Smooth muscle cell (in vitro differentiated cells): ENCODE results near the gene COMMD1. TPM values are rescaled to one million over a fixed set of nuclear protein-coding genes. Genes with fewer than 3 reads are reported as not detected.
"Not testable (repeated sequence)": the region's sequence is repeated elsewhere in the genome, so short reads cannot be mapped to it uniquely, and the experiment has no call there.

Experiments
- DNase-seq: peaks from one replicate; lab custom pipeline; 2025; ENCODE audit not compliant: unreplicated experiment; lab: John Stamatoyannopoulos, UW
- H2AFZ ChIP-seq: fragments of 200-600 bp; sonication (generic); 2 replicates; pipeline ENCODE4 v1.6.0; 2016; ENCODE audit warnings: antibody characterized with exemption, low read depth, mild to moderate bottlenecking
- H3F3A ChIP-seq: fragments of 200-600 bp; sonication (generic); 2 replicates; pipeline ENCODE4 v1.6.0; 2017; ENCODE audit warnings: antibody characterized with exemption, low read depth
- H3K27ac ChIP-seq: fragments of 200-600 bp; sonication (generic); 2 replicates; pipeline ENCODE4 v1.5.1; 2016; ENCODE audit warnings: low read depth, mild to moderate bottlenecking
- H3K27me3 ChIP-seq: fragments of 200-600 bp; sonication (generic); 2 replicates; pipeline ENCODE4 v1.6.1; 2016; ENCODE audit warnings: low read depth, mild to moderate bottlenecking
- H3K36me3 ChIP-seq: fragments of 200-600 bp; sonication (generic); 2 replicates; pipeline ENCODE4 v1.5.1; 2016; ENCODE audit warnings: low read depth
- H3K4me1 ChIP-seq: fragments of 200-600 bp; sonication (generic); 2 replicates; pipeline ENCODE4 v1.5.1; 2016; ENCODE audit warnings: low read depth
- H3K4me2 ChIP-seq: fragments of 200-600 bp; sonication (generic); 2 replicates; pipeline ENCODE4 v1.6.0; 2016; ENCODE audit warnings: mild to moderate bottlenecking
- H3K4me3 ChIP-seq: fragments of 200-600 bp; sonication (generic); 2 replicates; pipeline ENCODE4 v1.5.1; 2016; ENCODE audit warnings: mild to moderate bottlenecking
- H3K79me2 ChIP-seq: fragments of 200-600 bp; sonication (generic); 2 replicates; pipeline ENCODE4 v1.6.0; 2016; ENCODE audit warnings: low read depth, mild to moderate bottlenecking
- H3K9ac ChIP-seq: fragments of 200-600 bp; sonication (generic); 2 replicates; pipeline ENCODE4 v1.6.0; 2016; ENCODE audit warnings: low read depth
- H3K9me3 ChIP-seq: fragments of 200-600 bp; sonication (generic); replicated peaks from 2 replicates; pipeline ENCODE4 v1.5.1; 2016; ENCODE audit warnings: low read depth
- H4K20me1 ChIP-seq: fragments of 200-600 bp; sonication (generic); 2 replicates; pipeline ENCODE4 v1.6.0; 2016; ENCODE audit warnings: low read depth
- CTCF ChIP-seq: fragments of 200-600 bp; sonication (generic); IDR thresholded peaks from 2 replicates; pipeline ENCODE4 v1.5.1; 2017; ENCODE audit warnings: borderline replicate concordance, mild to moderate bottlenecking, antibody characterized with exemption; ENCODE audit not compliant: insufficient read depth, poor library complexity, severe bottlenecking
- WGBS: methylation state at CpG from one replicate; pipeline ENCODE4 v1.1.7; 2016; ENCODE audit warnings: low lambda C conversion rate; 5-methylcytosine and 5-hydroxymethylcytosine counted together
- polyA plus RNA-seq: library from polyadenylated mRNA; unstranded; fragments of >200 nt; fragmentation: Nextera tagmentation; extraction: Ambion mirVana; gene quantifications from 2 replicates; pipeline ENCODE4 v1.2.1, GENCODE V29; 2016
- total RNA-seq: library from RNA; depleted of rRNA; stranded (reverse); fragments of >200 nt; gene quantifications from 2 replicates; pipeline ENCODE4 v1.2.3, GENCODE V29; 2014

The COMMD1 gene
- total and polyA plus RNA-seq, 2 experiments from 2014 or later, result 50.6 to 82.9 TPM

GRCh38 chr2:62145478-62146100 lies 240.1 kb downstream of the COMMD1 start:
- H3K9ac ChIP-seq, result no peak overlapping the region
- no peaks in the 10 kb centered on the region for H3K9me3 ChIP-seq
- no peak overlapping the region for H2AFZ ChIP-seq
- H4K20me1 ChIP-seq, result no peaks in the 10 kb centered on the region
- TF ChIP-seq CTCF, result no peak
- H3K4me2 ChIP-seq, result no peak overlapping the region
- H3K79me2 ChIP-seq, result no peaks in the 10 kb centered on the region
- no peaks in the 10 kb centered on the region for H3K27me3 ChIP-seq
- H3K36me3 ChIP-seq, result no peaks in the 10 kb centered on the region
- 97% methylated on average over 5 of the region's 5 CpGs for WGBS
- H3F3A ChIP-seq, result peaks cover 17% of the 10 kb centered on the region
- peaks cover 13% of the 10 kb centered on the region for H3K4me1 ChIP-seq
- no peak overlapping the region for H3K27ac ChIP-seq
- no peak for DNase-seq
- no peak overlapping the region for H3K4me3 ChIP-seq

DNA sequence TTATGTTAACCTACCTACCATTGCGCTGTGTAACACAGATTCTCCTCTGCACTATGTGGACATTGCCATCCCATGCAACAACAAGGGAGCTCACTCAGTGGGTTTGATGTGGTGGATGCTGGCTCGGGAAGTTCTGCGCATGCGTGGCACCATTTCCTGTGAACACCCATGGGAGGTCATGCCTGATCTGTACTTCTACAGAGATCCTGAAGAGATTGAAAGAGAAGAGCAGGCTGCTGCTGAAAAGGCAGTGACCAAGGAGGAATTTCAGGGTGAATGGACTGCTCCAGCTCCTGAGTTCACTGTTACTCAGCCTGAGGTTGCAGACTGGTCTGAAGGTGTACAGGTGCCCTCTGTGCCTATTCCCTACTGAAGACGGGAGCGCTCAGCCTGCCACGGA lies 241.3 kb downstream of the COMMD1 start:
- not testable (repeated sequence) for H3K4me3 ChIP-seq, DNase-seq, H3K79me2 ChIP-seq, H3K4me2 ChIP-seq, H2AFZ ChIP-seq, H4K20me1 ChIP-seq, H3K9me3 ChIP-seq, H3K27me3 ChIP-seq, H3K27ac ChIP-seq, H3K9ac ChIP-seq, H3K36me3 ChIP-seq
- Histone ChIP-seq H3K4me1 (peaks cover 18% of the 10 kb centered on the region), H3F3A (peaks cover 20% of the 10 kb centered on the region)
- 96% methylated on average over 7 of the region's 7 CpGs for WGBS

DNA sequence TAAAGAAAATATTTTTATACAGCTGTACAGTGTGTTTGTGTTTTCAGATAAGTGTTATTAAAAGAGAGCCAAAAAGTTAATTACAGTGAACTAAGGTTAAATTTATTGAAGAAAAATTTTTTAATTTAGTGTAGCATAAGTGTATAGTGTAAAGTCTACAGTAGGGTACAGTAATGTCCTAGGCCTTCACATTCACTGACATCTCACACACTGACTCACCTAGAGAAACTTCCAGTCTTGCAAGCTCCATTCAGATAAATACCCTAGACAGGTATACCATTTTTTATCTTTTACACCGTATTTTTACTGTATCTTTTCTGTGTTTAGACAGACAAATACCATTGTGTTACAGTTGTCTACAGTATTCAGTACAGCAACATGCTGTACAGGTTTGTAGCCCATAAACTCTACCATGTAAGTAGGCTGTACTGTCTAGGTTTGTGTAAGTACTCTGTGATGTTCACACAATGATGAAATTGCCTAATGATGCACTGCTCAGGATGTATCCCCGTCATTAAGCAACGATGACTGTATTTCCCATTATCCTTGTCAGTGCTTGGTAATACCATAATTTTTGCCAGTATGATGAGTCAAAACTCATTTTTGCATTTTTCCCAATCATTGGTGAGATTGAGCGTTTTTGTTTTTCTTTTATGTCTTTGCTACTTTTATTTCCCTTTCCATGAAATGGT lies 242.3 kb downstream of the COMMD1 start:
- Histone ChIP-seq H3K27me3 (no peaks in the 10 kb centered on the region), H3K9ac (no peak overlapping the region), H3K4me3 (no peak overlapping the region), H4K20me1 (no peaks in the 10 kb centered on the region), H3K36me3 (no peaks in the 10 kb centered on the region), H3K4me2 (no peak overlapping the region), H3K4me1 (peaks cover 18% of the 10 kb centered on the region), H2AFZ (no peak overlapping the region), H3K27ac (peak overlapping the region; percentile 94), H3K79me2 (no peaks in the 10 kb centered on the region), H3F3A (peaks cover 20% of the 10 kb centered on the region), H3K9me3 (no peaks in the 10 kb centered on the region)
- TF ChIP-seq CTCF, result no peak
- 82% methylated on average over 4 of the region's 4 CpGs for WGBS
- DNase-seq, result no peak

DNA sequence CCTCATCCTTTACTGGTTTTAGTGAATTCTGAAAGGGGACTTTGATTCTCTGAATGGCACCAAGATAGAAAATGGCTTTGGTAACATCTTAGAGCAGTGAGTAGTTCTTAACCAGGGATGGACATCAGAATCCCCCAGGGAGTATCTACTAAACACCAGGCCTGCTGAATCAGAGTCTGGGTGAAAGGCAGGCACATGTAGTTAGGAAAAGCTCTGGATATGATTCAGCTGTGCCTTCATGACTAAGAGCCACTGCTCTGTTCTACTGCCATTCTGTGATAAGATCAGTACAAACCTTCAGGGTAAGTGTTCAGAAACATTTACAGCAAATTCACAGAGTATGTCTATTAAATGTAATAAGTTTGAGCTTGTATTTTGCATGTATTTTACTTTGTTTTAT lies 244.2 kb downstream of the COMMD1 start:
- peak overlapping the region; percentile 94 for H3K27ac ChIP-seq
- H3K27me3 ChIP-seq, result no peaks in the 10 kb centered on the region
- H3K79me2 ChIP-seq, result no peaks in the 10 kb centered on the region
- H3K4me2 ChIP-seq, result peak overlapping the region; percentile 53
- peak overlapping the region; percentile 66 for H3K9ac ChIP-seq
- no peak overlapping the region for H3K4me3 ChIP-seq
- H3F3A ChIP-seq, result peaks cover 20% of the 10 kb centered on the region
- no peaks in the 10 kb centered on the region for H3K9me3 ChIP-seq
- peaks cover 18% of the 10 kb centered on the region for H3K4me1 ChIP-seq
- H2AFZ ChIP-seq, result no peak overlapping the region
- H4K20me1 ChIP-seq, result no peaks in the 10 kb centered on the region
- no peaks in the 10 kb centered on the region for H3K36me3 ChIP-seq
- no peak for DNase-seq
- TF ChIP-seq CTCF, result no peak
